ENCODE measurements around the gene POLR1G.
"Not testable (repeated sequence)": the region's sequence is repeated elsewhere in the genome, so short reads cannot be mapped to it uniquely, and the experiment has no call there.

POLR1G gene

GRCh38 chr19:45408830-45409556, 2.5 kb downstream of the POLR1G start:
- H3K4me3 ChIP-seq (ENCODE audit: low read length): no peak overlapping the region
- peaks cover 11% of the 10 kb centered on the region for H3K36me3 ChIP-seq (ENCODE audit: control insufficient read depth, insufficient read depth, low read length)
- H3K27ac ChIP-seq (ENCODE audit: low read length): no peak overlapping the region
- DNase-seq (ENCODE audit: low read depth, low spot score): no peak
- no CpG with 5 or more reads among the region's 15 CpGs for WGBS (ENCODE audit: insufficient coverage, insufficient read length)
- no peaks in the 10 kb centered on the region for H3K9me3 ChIP-seq (ENCODE audit: control insufficient read depth, insufficient read depth, low read length)
- H3K27me3 ChIP-seq (ENCODE audit: control insufficient read depth, insufficient read depth, low read length): no peaks in the 10 kb centered on the region
- no peaks in the 10 kb centered on the region for H3K4me1 ChIP-seq (ENCODE audit: control insufficient read depth, insufficient read depth, low read length)

- Histone ChIP-seq H3K36me3 (ENCODE audit: control insufficient read depth, insufficient read depth, low read length) (peaks cover 13% of the 10 kb centered on the region), H3K27me3 (ENCODE audit: control insufficient read depth, insufficient read depth, low read length) (no peaks in the 10 kb centered on the region), H3K4me3 (ENCODE audit: low read length) (no peak overlapping the region), H3K9me3 (ENCODE audit: control insufficient read depth, insufficient read depth, low read length) (no peaks in the 10 kb centered on the region), H3K4me1 (ENCODE audit: control insufficient read depth, insufficient read depth, low read length) (no peaks in the 10 kb centered on the region), H3K27ac (ENCODE audit: low read length) (no peak overlapping the region)
- DNase-seq (ENCODE audit: low read depth, low spot score): no peak
- WGBS (ENCODE audit: insufficient coverage, insufficient read length): no CpG with 5 or more reads among the region's 4 CpGs
These were observed 3.1 kb downstream of the POLR1G start for GRCh38 chr19:45409557-45409920.

DNA sequence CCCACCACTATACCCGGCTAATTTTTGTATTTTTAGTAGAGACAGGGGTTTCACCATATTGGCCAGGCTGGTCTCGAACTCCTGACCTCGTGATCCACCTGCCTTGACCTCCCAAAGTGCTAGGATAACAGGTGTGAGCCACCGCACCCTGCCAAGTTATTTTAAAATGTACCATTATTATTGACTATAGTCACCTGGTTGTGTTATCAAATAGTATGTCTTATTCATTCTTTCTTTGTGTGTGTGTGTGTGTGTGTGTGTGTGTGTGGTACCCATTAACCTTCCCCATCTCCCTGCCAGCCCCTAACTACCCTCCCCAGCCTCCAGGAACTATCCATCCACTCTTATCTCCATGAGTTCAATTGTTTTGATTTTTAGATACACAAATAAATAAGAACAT, 3.9 kb downstream of the POLR1G start:
- not testable (repeated sequence) for H3K27ac ChIP-seq (ENCODE audit: low read length); H3K4me3 ChIP-seq (ENCODE audit: low read length); DNase-seq (ENCODE audit: low read depth, low spot score); H3K27me3 ChIP-seq (ENCODE audit: control insufficient read depth, insufficient read depth, low read length); H3K4me1 ChIP-seq (ENCODE audit: control insufficient read depth, insufficient read depth, low read length); H3K9me3 ChIP-seq (ENCODE audit: control insufficient read depth, insufficient read depth, low read length)
- H3K36me3 ChIP-seq (ENCODE audit: control insufficient read depth, insufficient read depth, low read length): peaks cover 16% of the 10 kb centered on the region
- no CpG with 5 or more reads among the region's 4 CpGs for WGBS (ENCODE audit: insufficient coverage, insufficient read length)

- WGBS (ENCODE audit: insufficient coverage, insufficient read length): no CpG with 5 or more reads among the region's 6 CpGs
- no peak overlapping the region for H3K27ac ChIP-seq (ENCODE audit: low read length)
- H3K9me3 ChIP-seq (ENCODE audit: control insufficient read depth, insufficient read depth, low read length): no peaks in the 10 kb centered on the region
- H3K36me3 ChIP-seq (ENCODE audit: control insufficient read depth, insufficient read depth, low read length): peaks cover 22% of the 10 kb centered on the region
- no peaks in the 10 kb centered on the region for H3K27me3 ChIP-seq (ENCODE audit: control insufficient read depth, insufficient read depth, low read length)
- H3K4me3 ChIP-seq (ENCODE audit: low read length): no peak overlapping the region
- DNase-seq (ENCODE audit: low read depth, low spot score): no peak
- H3K4me1 ChIP-seq (ENCODE audit: control insufficient read depth, insufficient read depth, low read length): no peaks in the 10 kb centered on the region
These were observed 7.1 kb downstream of the POLR1G start for GRCh38 chr19:45413497-45413896.

GRCh38 chr19:45414468-45414867, 8.0 kb downstream of the POLR1G start:
- H3K36me3 ChIP-seq (ENCODE audit: control insufficient read depth, insufficient read depth, low read length): peaks cover 18% of the 10 kb centered on the region; the same call in 1 of the 2 replicates

DNA sequence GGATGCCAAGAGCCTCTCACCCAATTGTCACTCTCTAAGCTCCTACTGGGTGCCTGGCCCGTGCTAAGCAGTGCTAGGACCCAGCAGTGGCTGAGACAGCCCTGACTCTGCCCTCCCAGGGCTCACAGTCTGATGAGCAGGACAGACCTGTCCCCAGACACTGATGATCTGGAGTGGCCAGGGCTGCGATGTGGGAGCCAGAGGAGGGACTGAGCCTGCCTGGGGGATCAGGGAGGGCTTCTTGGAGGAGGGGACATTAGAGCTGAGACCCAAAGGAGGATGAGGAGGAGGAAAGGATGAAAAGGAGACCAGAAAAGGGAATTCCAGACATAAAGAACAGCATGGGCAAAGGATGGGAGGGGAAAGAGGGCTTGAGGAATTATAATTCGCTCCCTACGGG, 10.7 kb downstream of the POLR1G start:
- Histone ChIP-seq H3K36me3 (ENCODE audit: control insufficient read depth, insufficient read depth, low read length) (peaks cover 22% of the 10 kb centered on the region), H3K4me1 (ENCODE audit: control insufficient read depth, insufficient read depth, low read length) (no peaks in the 10 kb centered on the region)
- no CpG with 5 or more reads among the region's 4 CpGs for WGBS (ENCODE audit: insufficient coverage, insufficient read length)

More at GRCh38 chr19:45414468-45414867, 8.0 kb downstream of the POLR1G start:
- WGBS (ENCODE audit: insufficient coverage, insufficient read length): no CpG with 5 or more reads among the region's 8 CpGs
- Histone ChIP-seq H3K9me3 (ENCODE audit: control insufficient read depth, insufficient read depth, low read length) (no peaks in the 10 kb centered on the region), H3K4me3 (ENCODE audit: low read length) (no peak overlapping the region), H3K4me1 (ENCODE audit: control insufficient read depth, insufficient read depth, low read length) (no peaks in the 10 kb centered on the region), H3K27ac (ENCODE audit: low read length) (no peak overlapping the region), H3K27me3 (ENCODE audit: control insufficient read depth, insufficient read depth, low read length) (no peaks in the 10 kb centered on the region)
- DNase-seq (ENCODE audit: low read depth, low spot score): no peak

GRCh38 chr19:45418802-45419201, 12.4 kb downstream of the POLR1G start:
- Histone ChIP-seq H3K4me3 (ENCODE audit: low read length) (no peak overlapping the region), H3K9me3 (ENCODE audit: control insufficient read depth, insufficient read depth, low read length) (no peaks in the 10 kb centered on the region), H3K27ac (ENCODE audit: low read length) (no peak overlapping the region), H3K4me1 (ENCODE audit: control insufficient read depth, insufficient read depth, low read length) (no peaks in the 10 kb centered on the region), H3K27me3 (ENCODE audit: control insufficient read depth, insufficient read depth, low read length) (no peaks in the 10 kb centered on the region), H3K36me3 (ENCODE audit: control insufficient read depth, insufficient read depth, low read length) (peaks cover 20% of the 10 kb centered on the region)
- no CpG with 5 or more reads among the region's 9 CpGs for WGBS (ENCODE audit: insufficient coverage, insufficient read length)
- DNase-seq (ENCODE audit: low read depth, low spot score): no peak

More for the DNA sequence above, 10.7 kb downstream of the POLR1G start:
- no peak overlapping the region for H3K27ac ChIP-seq (ENCODE audit: low read length)
- no peak overlapping the region for H3K4me3 ChIP-seq (ENCODE audit: low read length)
- no peak for DNase-seq (ENCODE audit: low read depth, low spot score)
- no peaks in the 10 kb centered on the region for H3K27me3 ChIP-seq (ENCODE audit: control insufficient read depth, insufficient read depth, low read length)
- H3K9me3 ChIP-seq (ENCODE audit: control insufficient read depth, insufficient read depth, low read length): no peaks in the 10 kb centered on the region

GRCh38 chr19:45419396-45419795, 13.0 kb downstream of the POLR1G start:
- Histone ChIP-seq H3K27ac (ENCODE audit: low read length) (no peak overlapping the region), H3K4me3 (ENCODE audit: low read length) (no peak overlapping the region), H3K9me3 (ENCODE audit: control insufficient read depth, insufficient read depth, low read length) (no peaks in the 10 kb centered on the region), H3K27me3 (ENCODE audit: control insufficient read depth, insufficient read depth, low read length) (no peaks in the 10 kb centered on the region), H3K36me3 (ENCODE audit: control insufficient read depth, insufficient read depth, low read length) (peaks cover 17% of the 10 kb centered on the region), H3K4me1 (ENCODE audit: control insufficient read depth, insufficient read depth, low read length) (no peaks in the 10 kb centered on the region)
- DNase-seq (ENCODE audit: low read depth, low spot score): no peak
- WGBS (ENCODE audit: insufficient coverage, insufficient read length): no CpG with 5 or more reads among the region's 4 CpGs

DNA sequence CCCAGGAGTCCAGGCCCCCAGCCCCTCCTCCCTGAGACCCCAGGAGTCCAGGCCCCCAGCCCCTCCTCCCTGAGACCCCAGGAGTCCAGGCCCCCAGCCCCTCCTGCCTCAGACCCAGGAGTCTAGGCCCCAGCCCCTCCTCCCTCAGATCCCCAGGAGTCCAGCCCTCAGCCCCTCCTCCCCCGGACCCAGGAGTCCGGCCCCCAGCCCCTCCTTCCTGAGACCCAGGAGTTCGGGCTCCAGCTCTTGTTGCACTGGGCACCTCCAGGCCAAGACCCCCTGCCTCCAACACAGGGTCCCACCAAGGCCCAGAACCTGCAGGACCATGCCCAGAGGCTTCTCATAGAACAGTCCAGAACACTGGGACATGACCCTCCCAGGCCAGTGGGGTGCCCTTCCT, 13.5 kb downstream of the POLR1G start:
- no peak for DNase-seq (ENCODE audit: low read depth, low spot score)
- Histone ChIP-seq H3K4me3 (ENCODE audit: low read length) (no peak overlapping the region), H3K36me3 (ENCODE audit: control insufficient read depth, insufficient read depth, low read length) (peaks cover 13% of the 10 kb centered on the region), H3K9me3 (ENCODE audit: control insufficient read depth, insufficient read depth, low read length) (no peaks in the 10 kb centered on the region), H3K27me3 (ENCODE audit: control insufficient read depth, insufficient read depth, low read length) (no peaks in the 10 kb centered on the region), H3K27ac (ENCODE audit: low read length) (no peak overlapping the region), H3K4me1 (ENCODE audit: control insufficient read depth, insufficient read depth, low read length) (no peaks in the 10 kb centered on the region)
- no CpG with 5 or more reads among the region's 3 CpGs for WGBS (ENCODE audit: insufficient coverage, insufficient read length)

DNA sequence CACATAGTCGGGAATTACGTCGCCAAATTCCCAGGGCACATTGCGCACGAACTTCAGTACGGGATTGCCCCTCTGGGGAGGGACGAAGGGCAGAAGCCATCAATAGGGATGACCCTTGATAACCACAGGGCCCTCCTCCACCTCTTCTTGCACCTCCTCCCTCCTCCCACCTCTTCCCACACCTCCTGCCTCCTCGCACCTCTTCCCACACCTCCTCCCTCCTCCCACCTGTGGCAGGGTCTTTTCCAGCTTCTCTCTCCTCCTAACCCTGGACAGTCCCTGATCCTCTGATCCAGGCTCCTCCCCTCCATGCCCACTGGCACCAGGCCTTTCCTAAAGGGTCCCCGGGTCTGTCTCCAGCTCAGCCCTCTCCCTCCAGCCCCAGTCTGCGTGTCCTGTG, 13.9 kb downstream of the POLR1G start:
- H3K27ac ChIP-seq (ENCODE audit: low read length): no peak overlapping the region
- no peak overlapping the region for H3K4me3 ChIP-seq (ENCODE audit: low read length)
- H3K36me3 ChIP-seq (ENCODE audit: control insufficient read depth, insufficient read depth, low read length): peaks cover 13% of the 10 kb centered on the region
- H3K9me3 ChIP-seq (ENCODE audit: control insufficient read depth, insufficient read depth, low read length): no peaks in the 10 kb centered on the region
- no CpG with 5 or more reads among the region's 10 CpGs for WGBS (ENCODE audit: insufficient coverage, insufficient read length)
- H3K27me3 ChIP-seq (ENCODE audit: control insufficient read depth, insufficient read depth, low read length): no peaks in the 10 kb centered on the region
- DNase-seq (ENCODE audit: low read depth, low spot score): no peak
- no peaks in the 10 kb centered on the region for H3K4me1 ChIP-seq (ENCODE audit: control insufficient read depth, insufficient read depth, low read length)

DNA sequence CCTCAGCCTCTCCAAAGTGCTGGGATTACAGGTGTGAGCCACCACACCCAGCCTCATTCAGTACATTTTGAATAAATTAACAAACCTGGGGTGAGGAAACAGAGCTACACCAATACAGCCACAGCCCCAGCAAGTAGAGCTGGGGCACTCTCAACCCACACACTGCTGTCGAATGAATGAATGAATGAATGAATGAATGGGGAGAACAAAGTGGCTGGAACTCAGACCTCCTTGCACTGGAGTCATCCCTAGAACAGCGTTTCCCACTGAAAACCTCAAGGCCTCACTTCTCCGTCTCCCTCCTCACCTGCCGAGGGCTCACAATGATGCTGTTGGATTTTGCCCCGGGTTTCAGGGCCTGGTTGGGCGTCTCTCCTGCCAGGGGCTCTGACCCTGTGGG, 14.4 kb downstream of the POLR1G start:
- H3K4me1 ChIP-seq (ENCODE audit: control insufficient read depth, insufficient read depth, low read length): no peaks in the 10 kb centered on the region
- peaks cover 11% of the 10 kb centered on the region for H3K36me3 ChIP-seq (ENCODE audit: control insufficient read depth, insufficient read depth, low read length)
- WGBS (ENCODE audit: insufficient coverage, insufficient read length): no CpG with 5 or more reads among the region's 6 CpGs
- no peak overlapping the region for H3K4me3 ChIP-seq (ENCODE audit: low read length)
- no peaks in the 10 kb centered on the region for H3K9me3 ChIP-seq (ENCODE audit: control insufficient read depth, insufficient read depth, low read length)
- H3K27me3 ChIP-seq (ENCODE audit: control insufficient read depth, insufficient read depth, low read length): no peaks in the 10 kb centered on the region
- H3K27ac ChIP-seq (ENCODE audit: low read length): no peak overlapping the region
- DNase-seq (ENCODE audit: low read depth, low spot score): no peak

Measured in iPS DF 6.9 (cell line).